Stromal cell of bone marrow (primary cell): ENCODE measurements around the gene MBOAT2.
"Not testable (repeated sequence)": the region's sequence is repeated elsewhere in the genome, so short reads cannot be mapped to it uniquely, and the experiment has no call there.

ENCODE experiments used
- DNase-seq: peaks from one replicate; pipeline ENCODE4 v3.0.0-alpha.2; 2012; ENCODE audit warnings: low read depth

MBOAT2 gene

GRCh38 chr2:8957628-8958027 lies 45.9 kb downstream of the MBOAT2 start:
- DNase-seq = no peak

- no peak for DNase-seq
Measured at GRCh38 chr2:8956774-8957173, 46.7 kb downstream of the MBOAT2 start.

DNA sequence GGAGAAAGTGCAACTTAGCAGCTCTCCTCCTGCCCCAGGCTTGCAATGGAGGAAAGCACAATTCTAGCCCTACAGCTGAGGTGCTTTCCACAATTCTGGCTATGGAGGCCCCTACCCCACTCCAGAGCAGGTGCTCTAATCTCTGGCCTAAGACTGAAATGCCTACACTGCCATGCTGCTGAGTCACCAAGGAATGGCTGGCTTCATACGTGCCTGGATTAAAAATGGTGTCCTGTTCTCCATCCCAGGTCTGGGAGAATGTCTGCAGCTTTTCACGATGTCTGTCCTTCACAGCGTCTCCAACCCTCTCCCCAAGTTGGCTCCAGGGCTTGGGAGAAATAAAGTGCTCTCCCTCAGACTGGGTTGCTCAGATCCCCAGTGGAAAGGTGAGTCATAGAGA lies 48.5 kb downstream of the MBOAT2 start:
- no peak for DNase-seq

DNA sequence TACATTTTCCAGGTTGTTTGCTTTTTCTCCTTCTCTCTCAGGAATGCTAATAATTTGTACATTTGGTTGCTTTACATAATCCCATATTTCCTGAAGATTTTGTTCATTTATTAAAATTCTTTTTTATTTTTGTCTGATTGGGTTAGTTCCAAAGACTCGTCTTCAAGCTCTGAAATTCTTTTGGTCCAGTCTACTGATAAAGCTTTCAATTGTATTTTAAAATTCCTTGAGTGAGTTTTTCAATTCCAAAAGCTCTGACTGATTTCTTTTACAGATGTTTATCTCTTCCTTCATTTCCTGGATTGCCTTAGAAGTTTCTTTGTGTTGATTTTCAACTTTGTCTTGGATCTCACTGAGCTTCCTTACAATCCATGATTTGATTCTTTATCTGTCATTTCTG lies 50.0 kb downstream of the MBOAT2 start:
- DNase-seq = no peak

DNA sequence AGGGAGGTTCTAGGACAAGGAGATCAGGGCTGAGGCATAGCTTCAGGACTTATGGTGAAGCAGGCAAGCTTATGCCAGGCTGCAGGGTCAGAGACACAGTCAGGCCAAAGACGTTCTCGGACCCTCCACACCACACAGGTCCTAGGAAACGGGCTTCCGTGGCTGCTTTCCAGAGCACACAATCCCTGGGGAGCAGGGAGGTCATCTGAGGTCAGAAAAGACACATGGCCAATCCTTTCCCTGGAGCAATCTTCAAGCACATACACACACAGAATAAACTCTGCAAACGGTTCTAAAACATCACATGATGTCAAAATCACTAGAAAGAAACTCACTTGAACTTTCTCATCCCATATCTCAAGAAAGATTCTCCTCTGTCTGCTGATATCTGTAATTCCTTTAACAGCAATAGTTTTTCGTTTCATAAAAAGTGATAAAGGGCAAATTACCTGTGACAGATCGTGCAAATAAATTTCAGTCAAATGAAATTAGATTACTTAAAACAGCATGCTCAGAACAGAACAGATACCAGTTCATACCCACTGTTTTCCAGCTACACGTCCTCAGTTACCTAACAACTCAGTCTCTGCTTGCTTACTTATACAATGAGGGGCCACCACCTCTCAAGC lies 63.9 kb downstream of the MBOAT2 start:
- DNase-seq = no peak

DNA sequence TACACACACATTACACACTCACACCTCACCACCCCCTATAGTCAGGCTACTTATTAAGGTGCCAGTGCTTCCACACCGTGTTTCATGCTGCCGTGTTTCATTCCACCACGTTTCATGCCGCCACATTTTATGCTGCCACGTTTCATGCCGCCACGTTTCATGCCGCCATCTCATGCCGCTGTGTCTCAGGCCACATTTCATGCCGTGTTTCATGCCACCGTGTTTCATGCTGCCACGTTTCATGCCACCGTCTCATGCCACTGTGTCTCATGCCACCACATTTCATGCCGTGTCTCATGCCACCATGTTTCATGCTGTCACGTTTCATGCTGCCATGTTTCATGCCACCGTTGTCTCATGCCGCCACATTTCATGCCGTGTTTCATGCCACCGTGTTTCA lies 65.1 kb downstream of the MBOAT2 start:
- DNase-seq = no peak

DNA sequence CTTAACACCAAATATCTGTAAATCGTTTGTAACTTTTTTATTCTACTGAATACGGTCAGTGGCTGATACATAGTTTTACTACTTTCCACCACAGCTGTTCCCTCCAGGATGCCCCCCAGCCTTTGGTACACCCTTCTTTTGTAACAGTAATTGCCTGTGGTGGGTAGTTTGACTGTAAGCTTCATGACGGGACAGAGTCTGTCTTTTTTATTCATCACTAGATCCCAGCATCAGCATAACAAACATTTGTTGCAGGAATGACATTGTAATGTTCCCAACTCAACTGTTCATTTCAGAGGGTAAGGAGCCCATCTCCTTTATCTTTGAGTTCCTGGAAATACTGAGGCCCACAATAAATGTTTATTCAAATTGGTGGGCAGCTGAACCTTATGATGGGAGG lies 67.5 kb downstream of the MBOAT2 start:
- DNase-seq = no peak

DNA sequence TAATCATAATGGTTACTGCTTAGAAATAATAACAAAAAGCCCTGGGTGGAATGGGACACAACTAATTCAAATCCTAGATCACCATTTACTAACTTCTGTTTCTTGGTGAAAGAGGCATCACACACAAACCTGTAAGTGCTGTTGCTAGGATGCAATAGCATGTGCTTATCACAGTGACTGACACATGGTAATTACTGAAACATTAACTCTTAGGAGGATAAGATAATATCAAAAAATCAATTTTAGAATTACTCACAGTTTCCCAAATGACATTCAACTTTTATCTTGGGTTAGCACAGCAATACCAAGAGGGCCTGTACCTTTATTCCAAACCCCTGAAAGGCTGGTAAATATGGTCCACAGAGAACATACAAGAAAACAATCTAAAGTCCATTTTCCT lies 69.1 kb downstream of the MBOAT2 start:
- DNase-seq = no peak

DNA sequence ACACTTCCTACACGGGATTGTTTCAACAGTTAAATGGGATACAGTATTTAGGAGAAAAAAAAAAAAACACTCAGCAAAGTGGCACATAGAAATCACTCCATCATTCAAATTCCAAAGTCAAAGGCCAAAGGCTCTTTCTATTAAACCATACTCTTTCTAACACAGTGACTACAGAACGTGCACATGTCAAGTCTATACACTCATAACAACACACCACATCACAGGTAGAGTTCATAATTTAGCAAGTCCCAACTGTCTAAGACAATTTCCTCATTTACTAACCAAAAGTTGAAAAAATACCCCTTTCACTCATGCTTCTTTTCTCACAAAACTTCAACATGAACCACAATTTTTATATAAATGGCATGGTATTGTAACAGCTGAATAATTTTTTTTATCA lies 70.8 kb downstream of the MBOAT2 start:
- DNase-seq = no peak

DNA sequence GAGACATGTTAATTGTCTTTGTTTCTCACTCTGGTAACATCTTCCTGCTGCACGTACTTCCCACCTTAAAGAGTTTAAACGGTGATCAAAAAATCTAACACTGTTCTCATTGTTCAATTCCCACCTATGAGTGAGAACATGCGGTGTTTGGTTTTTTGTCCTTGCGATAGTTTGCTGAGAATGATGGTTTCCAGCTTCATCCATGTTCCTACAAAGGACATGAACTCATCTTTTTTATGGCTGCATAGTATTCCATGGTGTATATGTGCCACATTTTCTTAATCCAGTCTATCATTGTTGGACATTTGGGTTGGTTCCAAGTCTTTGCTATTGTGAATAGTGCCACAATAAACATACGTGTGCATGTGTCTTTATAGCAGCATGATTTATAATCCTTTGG lies 73.3 kb downstream of the MBOAT2 start:
- DNase-seq = not testable (repeated sequence)

DNA sequence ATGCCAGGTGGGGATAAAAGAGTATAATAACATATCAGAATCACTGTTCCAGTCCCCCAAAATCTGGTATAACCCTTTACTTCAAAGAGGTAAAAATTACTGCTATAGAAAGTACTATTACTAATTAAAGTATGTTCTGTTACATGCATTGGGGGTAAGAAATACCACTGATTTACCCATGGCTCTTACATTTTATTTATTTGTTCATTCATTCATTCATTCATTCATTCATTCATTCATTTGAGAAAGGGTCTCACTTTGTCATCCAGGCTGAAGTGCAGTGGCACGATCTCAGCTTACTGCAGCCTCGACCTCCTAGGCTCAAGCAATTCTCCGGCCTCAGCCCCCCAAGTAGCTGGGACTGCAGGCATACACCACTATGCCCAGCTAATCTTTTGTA lies 74.4 kb downstream of the MBOAT2 start:
- DNase-seq = no peak

- DNase-seq = no peak
Measured at GRCh38 chr2:8927510-8928455, 75.7 kb downstream of the MBOAT2 start.

DNA sequence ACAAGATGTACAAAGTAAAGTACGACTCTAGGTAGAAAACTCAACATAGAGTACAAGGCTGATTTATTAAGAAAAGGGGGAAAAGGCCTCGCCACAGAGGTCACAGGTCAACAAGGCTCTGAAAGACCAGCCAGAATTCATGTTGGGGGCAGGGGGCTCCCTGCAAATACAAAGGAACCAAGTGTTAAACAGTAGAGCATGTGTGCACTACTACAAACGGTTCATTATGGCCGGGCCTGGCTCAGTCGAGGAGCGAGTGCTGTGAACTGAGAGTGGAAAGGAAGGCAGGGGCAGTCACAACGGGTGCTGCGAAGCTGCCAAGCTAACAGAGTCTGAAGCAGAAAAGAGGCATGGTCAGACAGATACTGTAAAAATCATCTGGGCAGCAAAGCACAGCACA lies 77.1 kb downstream of the MBOAT2 start:
- DNase-seq = no peak

- no peak for DNase-seq
Measured at GRCh38 chr2:8925411-8925810, 78.1 kb downstream of the MBOAT2 start.

DNA sequence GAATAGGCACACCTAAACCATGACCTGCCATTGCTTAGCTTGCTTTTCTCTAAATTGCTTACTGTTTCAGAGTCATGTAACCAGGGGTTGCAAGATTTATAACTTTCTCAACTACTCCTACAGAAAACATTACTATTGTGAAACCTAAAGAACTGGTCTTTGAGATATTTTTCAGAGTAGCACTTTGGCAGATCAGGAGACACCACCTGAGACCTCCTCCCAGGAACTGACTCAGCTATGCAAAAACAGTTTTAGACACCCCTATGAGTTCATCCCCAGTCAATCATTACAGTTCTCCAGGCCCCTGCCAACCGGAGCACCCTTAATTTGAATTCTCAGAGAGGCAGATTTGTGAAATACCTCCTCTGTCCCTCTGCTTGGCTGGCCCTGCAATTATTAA lies 80.3 kb downstream of the MBOAT2 start:
- no peak for DNase-seq

- no peak for DNase-seq
Measured at GRCh38 chr2:8922431-8922830, 81.1 kb downstream of the MBOAT2 start.

DNA sequence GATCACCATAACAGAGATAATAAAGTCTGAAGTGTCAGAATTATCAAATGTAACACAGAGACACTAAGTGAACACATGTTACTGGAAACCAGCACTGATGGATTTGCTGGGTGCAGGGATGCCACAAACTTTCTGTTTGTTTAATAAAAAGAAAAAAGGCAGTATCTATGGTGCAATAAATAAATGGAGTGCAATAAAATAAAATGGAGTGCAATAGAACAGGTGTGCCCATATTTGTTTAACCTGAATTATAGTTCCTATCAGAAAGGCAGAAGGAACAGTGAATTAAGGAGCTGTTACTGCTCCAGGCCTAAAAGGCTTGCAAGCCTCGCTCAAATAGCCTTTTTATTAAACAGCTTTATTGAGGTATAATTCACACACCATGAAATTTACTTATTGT lies 85.1 kb downstream of the MBOAT2 start:
- DNase-seq = no peak

DNA sequence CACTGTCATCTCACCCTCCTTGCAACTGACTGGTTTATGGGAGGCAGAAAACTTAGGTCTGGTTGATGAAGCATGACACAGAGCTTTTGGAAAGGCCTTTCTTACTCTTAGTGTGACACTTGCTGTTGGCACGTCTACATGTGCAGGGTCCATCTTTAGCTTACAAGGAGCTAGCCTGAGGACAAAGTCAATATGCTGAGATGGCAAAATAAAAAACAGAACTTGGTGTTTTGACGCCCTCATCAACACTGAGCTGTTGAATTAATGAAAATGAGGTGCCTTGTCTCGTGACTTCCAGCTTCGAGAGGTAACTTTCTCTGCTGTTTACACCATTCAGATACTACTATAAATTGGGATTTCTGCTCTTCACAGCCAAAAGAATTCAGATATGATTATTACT lies 87.5 kb downstream of the MBOAT2 start:
- no peak for DNase-seq

GRCh38 chr2:8913767-8914166 lies 89.7 kb downstream of the MBOAT2 start:
- DNase-seq = not testable (repeated sequence)

DNA sequence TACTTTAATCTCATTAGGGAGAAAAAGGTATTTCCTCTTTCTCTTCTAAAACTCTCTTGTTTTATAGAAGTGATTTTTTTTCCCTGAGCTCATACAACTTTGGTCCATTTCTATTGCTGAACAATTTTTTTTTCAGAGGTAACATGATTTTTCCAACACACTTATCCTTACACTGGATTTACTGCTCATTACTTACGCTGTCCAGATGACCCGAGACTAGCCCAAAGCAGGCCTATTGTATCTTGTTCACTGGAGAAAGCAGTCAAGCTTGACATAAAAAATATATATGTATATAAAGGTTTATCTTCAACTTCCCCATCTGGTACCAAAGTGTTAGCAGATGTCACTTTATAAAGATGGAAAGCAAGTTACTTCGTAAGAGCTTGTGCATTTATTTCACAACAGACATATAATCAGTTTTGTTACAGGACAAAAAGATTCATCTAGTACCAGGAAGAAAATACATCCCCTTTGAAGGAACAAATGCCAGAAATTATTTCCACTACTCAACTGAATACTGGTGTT lies 95.7 kb downstream of the MBOAT2 start:
- no peak for DNase-seq

- not testable (repeated sequence) for DNase-seq
Measured at GRCh38 chr2:8903924-8904323, 99.6 kb downstream of the MBOAT2 start.

DNA sequence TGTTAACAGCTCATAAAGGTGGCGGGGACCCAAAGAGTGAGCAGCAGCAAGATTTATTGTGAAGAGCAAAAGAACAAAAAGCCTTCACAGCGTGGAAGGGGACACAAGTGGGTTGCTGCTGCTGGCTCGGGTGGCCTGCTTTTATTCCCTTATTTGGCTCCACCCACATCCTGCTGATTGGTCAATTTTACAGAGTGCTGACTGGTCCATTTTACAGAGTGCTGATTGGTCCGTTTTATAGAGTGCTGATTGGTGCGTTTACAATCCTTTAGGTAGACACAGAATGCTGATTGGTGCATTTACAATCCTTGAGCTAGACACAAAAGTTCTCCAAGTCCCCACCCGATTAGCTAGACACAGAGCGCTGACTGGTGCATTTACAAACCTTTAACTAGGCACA lies 100.7 kb downstream of the MBOAT2 start:
- not testable (repeated sequence) for DNase-seq

GRCh38 chr2:8897206-8897605 lies 106.3 kb downstream of the MBOAT2 start:
- not testable (repeated sequence) for DNase-seq
